Measurements from ENCODE around the gene SEPTIN7.
"Not testable (repeated sequence)": the region's sequence is repeated elsewhere in the genome, so short reads cannot be mapped to it uniquely, and the experiment has no call there.

Gene SEPTIN7

DNA sequence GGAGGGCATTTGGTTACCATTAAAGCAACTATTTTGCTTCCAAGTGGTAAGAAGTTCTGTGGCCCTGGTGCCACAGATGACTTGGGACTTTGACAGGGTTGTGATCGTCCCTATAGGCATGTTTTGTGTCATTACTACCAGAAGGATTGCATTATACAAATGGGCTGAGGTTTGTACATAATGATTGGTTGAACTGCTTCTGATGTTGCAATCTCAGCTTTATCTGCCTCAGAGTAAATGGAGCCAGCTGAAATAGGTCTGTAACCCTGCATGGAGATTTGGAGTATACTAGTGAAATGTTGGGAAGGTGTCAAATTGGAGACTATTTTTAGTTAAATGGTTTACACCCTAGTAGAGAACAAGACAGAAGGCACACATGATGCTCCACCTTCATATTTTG, 46.1 kb upstream of the SEPTIN7 start:
- H4K20me1 ChIP-seq (ENCODE audit: insufficient read depth, low read length) = no peaks in the 10 kb centered on the region
- no peak overlapping the region for H3K4me2 ChIP-seq (ENCODE audit: insufficient read depth, low read length)
- no peak overlapping the region for H2AFZ ChIP-seq (ENCODE audit: low read depth, low read length)
- H3K9me3 ChIP-seq (ENCODE audit: insufficient read depth, low read length, severe bottlenecking) = no peaks in the 10 kb centered on the region
- no peak overlapping the region for H3K27ac ChIP-seq (ENCODE audit: low read length)
- H3K4me1 ChIP-seq (ENCODE audit: insufficient read depth, low read length) = no peaks in the 10 kb centered on the region
- no peaks in the 10 kb centered on the region for H3K36me3 ChIP-seq (ENCODE audit: insufficient read depth, low read length)
- DNase-seq (no peak), ATAC-seq (ENCODE audit: insufficient read depth, low read depth) (no peak)
- H3K27me3 ChIP-seq (ENCODE audit: insufficient read depth, low read length, poor library complexity) = no peaks in the 10 kb centered on the region
- H3K79me2 ChIP-seq (ENCODE audit: insufficient read depth, low read length) = no peaks in the 10 kb centered on the region
- TF ChIP-seq EZH2 (IDR thresholded peaks at IDR 0.05; ENCODE audit: borderline replicate concordance, low read depth, low read length, severe bottlenecking) (no peak), CTCF (IDR thresholded peaks at IDR 0.05; ENCODE audit: borderline replicate concordance, extremely low read depth, low read length, poor library complexity, severe bottlenecking) (no peak)
- H3K9ac ChIP-seq (ENCODE audit: low read depth, low read length) = no peak overlapping the region
- H3K4me3 ChIP-seq (ENCODE audit: low read depth in 1 of 2, low read length in 2 of 2) = no peak overlapping the region

- Histone ChIP-seq H3K4me1 (ENCODE audit: insufficient read depth, low read length) (no peaks in the 10 kb centered on the region), H4K20me1 (ENCODE audit: insufficient read depth, low read length) (no peaks in the 10 kb centered on the region), H3K4me2 (ENCODE audit: insufficient read depth, low read length) (no peak overlapping the region), H3K9ac (ENCODE audit: low read depth, low read length) (no peak overlapping the region), H3K9me3 (ENCODE audit: insufficient read depth, low read length, severe bottlenecking) (no peaks in the 10 kb centered on the region), H3K27ac (ENCODE audit: low read length) (no peak overlapping the region), H3K27me3 (ENCODE audit: insufficient read depth, low read length, poor library complexity) (no peaks in the 10 kb centered on the region), H3K4me3 (ENCODE audit: low read depth in 1 of 2, low read length in 2 of 2) (no peak overlapping the region), H2AFZ (ENCODE audit: low read depth, low read length) (no peak overlapping the region), H3K36me3 (ENCODE audit: insufficient read depth, low read length) (no peaks in the 10 kb centered on the region), H3K79me2 (ENCODE audit: insufficient read depth, low read length) (no peaks in the 10 kb centered on the region)
- no peak for DNase-seq
- no peak for TF ChIP-seq CTCF (IDR thresholded peaks at IDR 0.05; ENCODE audit: borderline replicate concordance, extremely low read depth, low read length, poor library complexity, severe bottlenecking)
- TF ChIP-seq EZH2 (IDR thresholded peaks at IDR 0.05; ENCODE audit: borderline replicate concordance, low read depth, low read length, severe bottlenecking) = no peak
- no peak for ATAC-seq (ENCODE audit: insufficient read depth, low read depth)
These were observed 45.1 kb upstream of the SEPTIN7 start for GRCh38 chr7:35755711-35756110.

DNA sequence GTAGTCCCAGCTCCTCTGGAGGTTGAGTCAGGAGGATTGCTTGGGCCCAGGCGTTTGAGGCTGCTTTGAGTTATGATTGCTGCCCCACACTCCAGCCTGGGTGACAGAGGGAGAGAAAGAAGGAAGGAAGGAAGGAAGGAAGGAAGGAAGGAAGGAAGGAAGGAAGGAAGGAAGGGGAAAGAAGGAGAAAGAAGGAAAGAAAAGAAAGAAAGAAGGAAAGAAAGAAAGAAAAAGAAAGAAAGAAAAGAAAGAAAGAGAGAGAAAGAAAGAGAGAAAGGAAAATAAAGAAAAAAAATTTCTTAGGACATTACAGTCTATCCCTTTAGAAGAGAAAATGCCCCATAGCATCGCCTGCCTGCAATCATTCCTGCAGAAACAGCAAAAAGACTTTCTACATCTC, 44.4 kb upstream of the SEPTIN7 start:
- H3K36me3 ChIP-seq (ENCODE audit: insufficient read depth, low read length); H3K27ac ChIP-seq (ENCODE audit: low read length); DNase-seq; H4K20me1 ChIP-seq (ENCODE audit: insufficient read depth, low read length); H3K27me3 ChIP-seq (ENCODE audit: insufficient read depth, low read length, poor library complexity); H3K9me3 ChIP-seq (ENCODE audit: insufficient read depth, low read length, severe bottlenecking); H2AFZ ChIP-seq (ENCODE audit: low read depth, low read length); H3K4me2 ChIP-seq (ENCODE audit: insufficient read depth, low read length); H3K79me2 ChIP-seq (ENCODE audit: insufficient read depth, low read length); H3K4me3 ChIP-seq (ENCODE audit: low read depth in 1 of 2, low read length in 2 of 2); H3K4me1 ChIP-seq (ENCODE audit: insufficient read depth, low read length); H3K9ac ChIP-seq (ENCODE audit: low read depth, low read length); ATAC-seq (ENCODE audit: insufficient read depth, low read depth): not testable (repeated sequence)

DNA sequence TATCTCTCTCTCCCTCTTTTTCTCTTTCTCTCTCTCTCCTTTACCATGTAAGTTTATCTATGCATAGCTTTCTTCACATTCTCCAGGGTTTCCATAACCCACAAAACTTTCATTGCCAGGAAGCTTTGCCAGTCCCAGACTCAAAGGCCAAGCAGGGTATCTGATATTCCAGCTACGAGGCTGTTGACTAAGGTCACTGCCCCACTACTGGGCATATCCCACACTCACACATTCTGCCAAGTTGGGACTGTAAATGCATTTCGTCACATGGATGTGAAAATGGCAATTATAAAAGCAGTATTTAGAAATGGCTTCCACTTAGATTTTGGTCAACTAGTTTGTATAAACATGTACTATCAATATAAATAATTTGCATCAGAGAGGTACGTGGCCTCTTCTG, 43.3 kb upstream of the SEPTIN7 start:
- Histone ChIP-seq H3K27me3 (ENCODE audit: insufficient read depth, low read length, poor library complexity) (no peaks in the 10 kb centered on the region), H3K27ac (ENCODE audit: low read length) (no peak overlapping the region), H3K4me1 (ENCODE audit: insufficient read depth, low read length) (no peaks in the 10 kb centered on the region), H3K4me3 (ENCODE audit: low read depth in 1 of 2, low read length in 2 of 2) (no peak overlapping the region), H3K36me3 (ENCODE audit: insufficient read depth, low read length) (no peaks in the 10 kb centered on the region), H3K9me3 (ENCODE audit: insufficient read depth, low read length, severe bottlenecking) (no peaks in the 10 kb centered on the region), H4K20me1 (ENCODE audit: insufficient read depth, low read length) (no peaks in the 10 kb centered on the region), H3K79me2 (ENCODE audit: insufficient read depth, low read length) (no peaks in the 10 kb centered on the region), H3K4me2 (ENCODE audit: insufficient read depth, low read length) (no peak overlapping the region), H3K9ac (ENCODE audit: low read depth, low read length) (no peak overlapping the region), H2AFZ (ENCODE audit: low read depth, low read length) (no peak overlapping the region)
- no peak for ATAC-seq (ENCODE audit: insufficient read depth, low read depth)
- DNase-seq = no peak
- no peak for TF ChIP-seq CTCF (IDR thresholded peaks at IDR 0.05; ENCODE audit: borderline replicate concordance, extremely low read depth, low read length, poor library complexity, severe bottlenecking)
- TF ChIP-seq EZH2 (IDR thresholded peaks at IDR 0.05; ENCODE audit: borderline replicate concordance, low read depth, low read length, severe bottlenecking) = no peak
